HUES48 (cell line): Measurements from ENCODE around the gene PEX1.
"Not testable (repeated sequence)": the region's sequence is repeated elsewhere in the genome, so short reads cannot be mapped to it uniquely, and the experiment has no call there.

ENCODE experiments used
- H3K27ac ChIP-seq: one replicate; pipeline ENCODE4 v1.7.0; 2013; ENCODE audit warnings: low read depth, low read length, inconsistent platforms
- H3K27me3 ChIP-seq: 2 replicates; pipeline ENCODE4 v1.6.1; 2013; ENCODE audit warnings: mild to moderate bottlenecking, low read length; ENCODE audit not compliant: control insufficient read depth, insufficient read depth
- H3K36me3 ChIP-seq: 2 replicates; pipeline ENCODE4 v1.6.1; 2013; ENCODE audit warnings: low read length; ENCODE audit not compliant: control insufficient read depth, insufficient read depth
- H3K4me1 ChIP-seq: 2 replicates; pipeline ENCODE4 v1.6.1; 2013; ENCODE audit warnings: mild to moderate bottlenecking, low read length; ENCODE audit not compliant: control insufficient read depth, insufficient read depth
- H3K4me3 ChIP-seq: 2 replicates; pipeline ENCODE4 v1.5.1; 2013; ENCODE audit warnings: mild to moderate bottlenecking, low read depth, low read length
- H3K9ac ChIP-seq: 2 replicates; pipeline ENCODE4 v1.6.1; 2013; ENCODE audit warnings: mild to moderate bottlenecking, low read depth, low read length, moderate library complexity
- H3K9me3 ChIP-seq: 2 replicates; pipeline ENCODE4 v1.6.1; 2013; ENCODE audit warnings: low read length; ENCODE audit not compliant: control insufficient read depth, insufficient read depth

The PEX1 gene

GRCh38 chr7:92460109-92460508, 68.2 kb downstream of the PEX1 start:
- Histone ChIP-seq H3K4me1 (no peaks in the 10 kb centered on the region), H3K27ac (no peak overlapping the region), H3K27me3 (no peaks in the 10 kb centered on the region), H3K4me3 (no peak overlapping the region), H3K9ac (no peak overlapping the region), H3K9me3 (no peaks in the 10 kb centered on the region), H3K36me3 (peaks cover 31% of the 10 kb centered on the region)

GRCh38 chr7:92456236-92456635, 72.1 kb downstream of the PEX1 start:
- Histone ChIP-seq H3K27me3 (no peaks in the 10 kb centered on the region), H3K9ac (no peak overlapping the region), H3K4me3 (no peak overlapping the region), H3K27ac (no peak overlapping the region), H3K4me1 (no peaks in the 10 kb centered on the region), H3K36me3 (peaks cover 69% of the 10 kb centered on the region), H3K9me3 (no peaks in the 10 kb centered on the region)

GRCh38 chr7:92451645-92452044, 76.7 kb downstream of the PEX1 start:
- Histone ChIP-seq H3K4me3 (no peak overlapping the region), H3K36me3 (peaks cover 81% of the 10 kb centered on the region), H3K9me3 (no peaks in the 10 kb centered on the region), H3K9ac (no peak overlapping the region), H3K4me1 (peaks cover 11% of the 10 kb centered on the region; the same call in 1 of the 2 replicates), H3K27ac (no peak overlapping the region), H3K27me3 (no peaks in the 10 kb centered on the region)

GRCh38 chr7:92448205-92448747, 80.0 kb downstream of the PEX1 start:
- Histone ChIP-seq H3K27ac (peak overlapping the region; percentile 95), H3K4me1 (peaks cover 11% of the 10 kb centered on the region; the same call in 1 of the 2 replicates), H3K27me3 (no peaks in the 10 kb centered on the region), H3K9me3 (no peaks in the 10 kb centered on the region), H3K36me3 (peaks cover 47% of the 10 kb centered on the region), H3K4me3 (peak overlapping the region; percentile 95), H3K9ac (peak overlapping the region; percentile 97)

- H3K27me3 ChIP-seq, result no peaks in the 10 kb centered on the region
- H3K27ac ChIP-seq, result peak within 1 kb of the TSS; percentile 95
- H3K4me1 ChIP-seq, result peaks cover 11% of the 10 kb centered on the region; the same call in 1 of the 2 replicates
- H3K4me3 ChIP-seq, result peak within 1 kb of the TSS; percentile 95
- peak within 1 kb of the TSS; percentile 97 for H3K9ac ChIP-seq
- H3K9me3 ChIP-seq, result no peaks in the 10 kb centered on the region
- peaks cover 40% of the 10 kb centered on the region for H3K36me3 ChIP-seq
Measured at GRCh38 chr7:92447345-92448204, 80.7 kb downstream of the PEX1 start, which contains the start of gene GATAD1. TSS of gene GATAD1 (plus strand) at chr7:92447482. CDS start at chr7:92447730, 248 bp downstream.

- H3K27me3 ChIP-seq, result no peaks in the 10 kb centered on the region
- H3K27ac ChIP-seq, result no peak overlapping the region
- peak overlapping the region; percentile 95; the same call in 1 of the 2 replicates for H3K4me3 ChIP-seq
- H3K9ac ChIP-seq, result peak overlapping the region; percentile 97; the same call in 1 of the 2 replicates
- no peaks in the 10 kb centered on the region for H3K9me3 ChIP-seq
- H3K36me3 ChIP-seq, result peaks cover 33% of the 10 kb centered on the region
- H3K4me1 ChIP-seq, result peaks cover 11% of the 10 kb centered on the region; the same call in 1 of the 2 replicates
Measured at GRCh38 chr7:92446869-92447344, 81.4 kb downstream of the PEX1 start.

GRCh38 chr7:92442720-92443119, 85.6 kb downstream of the PEX1 start:
- not testable (repeated sequence) for H3K4me3 ChIP-seq, H3K9me3 ChIP-seq, H3K36me3 ChIP-seq, H3K27me3 ChIP-seq, H3K9ac ChIP-seq, H3K27ac ChIP-seq
- peaks cover 16% of the 10 kb centered on the region for H3K4me1 ChIP-seq

GRCh38 chr7:92437956-92438491, 90.3 kb downstream of the PEX1 start:
- peaks cover 31% of the 10 kb centered on the region for H3K4me1 ChIP-seq
- no peaks in the 10 kb centered on the region for H3K9me3 ChIP-seq
- no peak overlapping the region for H3K27ac ChIP-seq
- H3K36me3 ChIP-seq, result no peaks in the 10 kb centered on the region
- H3K27me3 ChIP-seq, result no peaks in the 10 kb centered on the region
- H3K4me3 ChIP-seq, result no peak overlapping the region
- no peak overlapping the region for H3K9ac ChIP-seq
